WTC11 (cell line): ENCODE results near the gene DISP2. TPM values are rescaled to one million over a fixed set of nuclear protein-coding genes. Genes with fewer than 3 reads are reported as not detected.

Experiments used
- ATAC-seq: fragments of 200-7000 bp; cut with Tn5 transposase; 2 replicates; pipeline ENCODE4 v1.10.0; 2021; ENCODE audit warnings: mild to moderate bottlenecking, moderate library complexity
- CTCF ChIA-PET: fragments of 300-600 bp; sonication (Branson Sonifier 250); formaldehyde crosslinking; loops from one replicate; lab custom pipeline; 2021; ENCODE audit warnings: antibody characterized with exemption; lab: Charles Lee
- POLR2A ChIA-PET: fragments of 350-600 bp; sonication (Branson Sonifier 250); formaldehyde crosslinking; loops from one replicate; lab custom pipeline; 2021; ENCODE audit warnings: antibody characterized with exemption; lab: Charles Lee
- DNase-seq: peaks from one replicate; pipeline ENCODE4 v3.0.0; 2021; ENCODE audit warnings: low spot score
- H3K27ac Mint-ChIP-seq: 2 replicates; pipeline ENCODE4 v1.8.0; 2021; ENCODE audit warnings: mixed read lengths
- H3K27me3 Mint-ChIP-seq: 2 replicates; pipeline ENCODE4 v1.8.0; 2021; ENCODE audit warnings: low read depth, mild to moderate bottlenecking, moderate library complexity, mixed read lengths
- H3K36me3 Mint-ChIP-seq: 2 replicates; pipeline ENCODE4 v1.8.0; 2021; ENCODE audit warnings: mixed read lengths
- H3K4me1 Mint-ChIP-seq: 2 replicates; pipeline ENCODE4 v1.8.0; 2022; ENCODE audit warnings: mixed read lengths
- H3K4me3 Mint-ChIP-seq: 2 replicates; pipeline ENCODE4 v1.8.0; 2021; ENCODE audit warnings: mild to moderate bottlenecking, moderate library complexity, mixed read lengths
- H3K9me3 Mint-ChIP-seq: 2 replicates; pipeline ENCODE4 v1.8.0; 2021; ENCODE audit warnings: mixed read lengths
- ESRRA ChIP-seq: sonication (generic); formaldehyde crosslinking; IDR thresholded peaks from 2 replicates; pipeline ENCODE4 v1.8.1; 2022; ENCODE audit warnings: mild to moderate bottlenecking, missing genetic modification reagents, borderline replicate concordance
- GRHL2 ChIP-seq: fragments of 250-450 bp; sonication (Bioruptor Pico); IDR thresholded peaks from 2 replicates; pipeline ENCODE4 v1.8.0; 2022; ENCODE audit warnings: mild to moderate bottlenecking, moderate library complexity; ENCODE audit not compliant: insufficient replicate concordance, severe bottlenecking
- GTF2I ChIP-seq: fragments of 250-450 bp; sonication (Bioruptor Pico); conservative IDR thresholded peaks from 2 replicates; pipeline ENCODE4 v1.4.0; 2021; ENCODE audit warnings: mild to moderate bottlenecking
- JAZF1 ChIP-seq: fragments of 250-450 bp; sonication (Bioruptor Pico); IDR thresholded peaks from 2 replicates; pipeline ENCODE4 v1.9.0; 2021; ENCODE audit warnings: moderate library complexity, mild to moderate bottlenecking, inconsistent platforms
- MXD4 ChIP-seq: fragments of 250-450 bp; sonication (Bioruptor Pico); IDR thresholded peaks from 2 replicates; pipeline ENCODE4 v1.8.0; 2021; ENCODE audit warnings: mild to moderate bottlenecking, moderate library complexity, borderline replicate concordance
- NFATC4 ChIP-seq: fragments of 250-450 bp; sonication (Bioruptor Pico); IDR thresholded peaks from 2 replicates; pipeline ENCODE4 v1.9.0; 2021; ENCODE audit warnings: mild to moderate bottlenecking
- NR3C1 ChIP-seq: sonication (generic); formaldehyde crosslinking; conservative IDR thresholded peaks from 2 replicates; pipeline ENCODE4 v1.8.1; 2023; ENCODE audit warnings: low read depth, mild to moderate bottlenecking, missing genetic modification reagents
- RORB ChIP-seq: fragments of 250-450 bp; sonication (Bioruptor Pico); IDR thresholded peaks from 2 replicates; pipeline ENCODE4 v1.9.0; 2021; ENCODE audit warnings: mild to moderate bottlenecking
- ZNF138 ChIP-seq: sonication (generic); formaldehyde crosslinking; conservative IDR thresholded peaks from 2 replicates; pipeline ENCODE4 v1.8.1; 2022; ENCODE audit warnings: mild to moderate bottlenecking, moderate library complexity, missing genetic modification reagents
- total RNA-seq: library from RNA; stranded (reverse); gene quantifications from 3 replicates; pipeline ENCODE4 v1.2.3, GENCODE V29; 2021
- TF ChIP-seq, protein P1 (sequence below): sonication (generic); formaldehyde crosslinking; IDR thresholded peaks from 2 replicates; pipeline ENCODE4 v1.8.0; 2023; ENCODE audit warnings: missing genetic modification reagents
- TF ChIP-seq, protein P2 (sequence below): fragments of 250-450 bp; sonication (Bioruptor Pico); IDR thresholded peaks from 2 replicates; pipeline ENCODE4 v1.9.0; 2021; ENCODE audit warnings: moderate library complexity, mild to moderate bottlenecking, inconsistent platforms, borderline replicate concordance
- TF ChIP-seq, protein P3 (sequence below): sonication (generic); formaldehyde crosslinking; IDR thresholded peaks from 2 replicates; pipeline ENCODE4 v1.8.1; 2022; ENCODE audit warnings: low read depth, missing genetic modification reagents, borderline replicate concordance
- TF ChIP-seq, protein P4 (sequence below): fragments of 250-450 bp; sonication (Bioruptor Pico); conservative IDR thresholded peaks from 2 replicates; pipeline ENCODE4 v1.9.0; 2021; ENCODE audit warnings: mild to moderate bottlenecking
- TF ChIP-seq, protein P5 (sequence below): sonication (generic); formaldehyde crosslinking; IDR thresholded peaks from 2 replicates; pipeline ENCODE4 v1.8.0; 2022; ENCODE audit warnings: missing genetic modification reagents

Gene DISP2
- total RNA-seq, 1 experiment from 2014 or later, result 3.5 TPM

DNA sequence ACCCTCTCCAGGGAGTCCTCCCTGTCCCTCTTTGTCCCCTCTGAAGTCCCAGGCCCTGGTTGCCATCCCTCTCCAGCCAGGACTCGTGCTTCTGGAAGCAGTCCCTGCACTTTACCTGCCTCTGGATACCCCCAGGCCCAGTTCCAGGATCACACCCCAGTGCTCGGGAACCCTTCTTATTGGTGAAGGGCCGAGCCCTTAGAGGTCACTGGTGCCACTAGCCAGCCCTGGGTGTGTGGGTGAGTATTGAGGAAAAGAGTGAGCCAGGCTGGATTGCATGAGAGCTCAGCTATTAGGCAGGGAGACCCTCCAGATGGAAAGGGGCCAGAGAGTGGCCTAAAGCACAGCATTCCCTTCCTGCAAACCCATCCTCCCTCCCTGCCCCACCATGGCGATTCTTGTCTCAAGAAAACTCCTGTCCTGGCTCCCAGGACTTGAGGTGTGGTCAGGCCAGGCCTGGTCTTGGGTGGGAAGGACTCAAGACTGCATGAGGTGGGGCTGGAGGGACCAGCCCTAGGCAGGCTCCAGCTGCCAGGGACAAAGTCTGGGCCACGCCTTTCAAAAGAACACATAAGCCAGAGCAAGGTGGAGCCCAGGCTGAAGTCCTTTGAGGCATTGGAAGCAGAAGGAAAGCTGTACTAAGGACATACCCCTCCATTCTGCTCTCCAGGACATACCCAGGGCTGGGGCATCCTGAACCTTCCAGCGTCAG, 12.0 kb upstream of the DISP2 start (continued):
- TF ChIP-seq, protein P1, sequence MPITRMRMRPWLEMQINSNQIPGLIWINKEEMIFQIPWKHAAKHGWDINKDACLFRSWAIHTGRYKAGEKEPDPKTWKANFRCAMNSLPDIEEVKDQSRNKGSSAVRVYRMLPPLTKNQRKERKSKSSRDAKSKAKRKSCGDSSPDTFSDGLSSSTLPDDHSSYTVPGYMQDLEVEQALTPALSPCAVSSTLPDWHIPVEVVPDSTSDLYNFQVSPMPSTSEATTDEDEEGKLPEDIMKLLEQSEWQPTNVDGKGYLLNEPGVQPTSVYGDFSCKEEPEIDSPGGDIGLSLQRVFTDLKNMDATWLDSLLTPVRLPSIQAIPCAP (CRISPR knock-in tag), result no peak
- TF ChIP-seq JAZF1 (CRISPR knock-in tag) (no peak), GRHL2 (CRISPR knock-in tag) (no peak), GTF2I (CRISPR knock-in tag) (no peak), MXD4 (no peak)
- TF ChIP-seq, all 79 proteins: peak for 0

DNA sequence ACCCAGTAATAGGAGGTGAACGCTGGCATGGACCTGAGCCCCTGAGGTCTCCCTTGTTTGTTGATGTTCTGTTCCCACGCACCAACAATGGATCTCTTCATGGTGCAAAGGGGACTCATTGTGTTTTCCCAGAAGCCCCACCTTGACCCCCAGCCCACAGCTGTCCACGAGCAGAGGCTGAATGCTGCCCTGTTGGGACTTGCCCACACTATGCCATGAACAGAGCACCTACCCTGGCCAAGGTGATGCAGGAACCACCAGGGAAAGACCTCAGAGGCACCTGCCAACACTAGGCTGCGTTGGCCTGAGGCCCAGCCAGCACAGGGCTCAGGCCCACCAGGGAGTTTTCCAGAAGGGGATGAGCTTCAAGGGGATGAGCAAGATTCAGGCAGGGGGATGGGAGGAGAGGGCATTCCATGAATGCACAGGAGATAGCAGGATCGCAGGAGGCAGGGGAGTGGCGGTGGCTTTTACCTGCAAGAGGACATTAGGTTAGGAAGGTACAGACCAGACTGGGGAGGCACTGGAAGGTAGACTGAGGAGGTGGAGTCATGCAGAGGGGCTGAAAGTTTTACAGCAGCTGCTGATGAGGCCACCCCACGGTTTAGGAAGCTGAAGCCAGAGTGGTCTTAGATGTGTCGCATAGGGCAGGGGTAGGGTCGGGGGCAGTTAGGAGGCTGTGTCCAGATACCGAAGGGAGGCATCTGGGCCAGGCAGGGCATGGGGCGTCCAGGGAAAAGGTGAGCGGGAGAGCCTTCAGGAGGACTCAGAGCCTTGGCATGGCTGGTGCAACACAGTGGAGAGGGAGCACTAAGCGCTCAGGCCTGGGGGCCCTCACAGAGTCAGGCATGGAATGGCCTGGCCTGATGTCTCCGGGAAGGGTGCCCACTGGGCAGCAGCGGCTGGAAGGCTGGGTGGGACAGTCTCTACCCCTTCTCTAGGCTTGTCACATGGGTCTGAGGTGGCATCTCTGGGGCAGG, 11.2 kb upstream of the DISP2 start:
- ATAC-seq, result no peak
- TF ChIP-seq ZNF138 (CRISPR knock-in tag), result no peak
- no peaks in the 10 kb centered on the region for H3K27me3 Mint-ChIP-seq
- no peak overlapping the region for H3K27ac Mint-ChIP-seq
- H3K9me3 Mint-ChIP-seq, result no peaks in the 10 kb centered on the region
- ChIA-PET CTCF (interaction anchor here (1.1 kb wide), 1 partner anchor 10 kb away, joined by 3 read pairs; no protein-coding TSS in a partner anchor), POLR2A (no interaction called here)
- no peak overlapping the region for H3K4me3 Mint-ChIP-seq
- no peak for DNase-seq
- H3K4me1 Mint-ChIP-seq, result peaks cover 8% of the 10 kb centered on the region
- H3K36me3 Mint-ChIP-seq, result no peaks in the 10 kb centered on the region

DNA sequence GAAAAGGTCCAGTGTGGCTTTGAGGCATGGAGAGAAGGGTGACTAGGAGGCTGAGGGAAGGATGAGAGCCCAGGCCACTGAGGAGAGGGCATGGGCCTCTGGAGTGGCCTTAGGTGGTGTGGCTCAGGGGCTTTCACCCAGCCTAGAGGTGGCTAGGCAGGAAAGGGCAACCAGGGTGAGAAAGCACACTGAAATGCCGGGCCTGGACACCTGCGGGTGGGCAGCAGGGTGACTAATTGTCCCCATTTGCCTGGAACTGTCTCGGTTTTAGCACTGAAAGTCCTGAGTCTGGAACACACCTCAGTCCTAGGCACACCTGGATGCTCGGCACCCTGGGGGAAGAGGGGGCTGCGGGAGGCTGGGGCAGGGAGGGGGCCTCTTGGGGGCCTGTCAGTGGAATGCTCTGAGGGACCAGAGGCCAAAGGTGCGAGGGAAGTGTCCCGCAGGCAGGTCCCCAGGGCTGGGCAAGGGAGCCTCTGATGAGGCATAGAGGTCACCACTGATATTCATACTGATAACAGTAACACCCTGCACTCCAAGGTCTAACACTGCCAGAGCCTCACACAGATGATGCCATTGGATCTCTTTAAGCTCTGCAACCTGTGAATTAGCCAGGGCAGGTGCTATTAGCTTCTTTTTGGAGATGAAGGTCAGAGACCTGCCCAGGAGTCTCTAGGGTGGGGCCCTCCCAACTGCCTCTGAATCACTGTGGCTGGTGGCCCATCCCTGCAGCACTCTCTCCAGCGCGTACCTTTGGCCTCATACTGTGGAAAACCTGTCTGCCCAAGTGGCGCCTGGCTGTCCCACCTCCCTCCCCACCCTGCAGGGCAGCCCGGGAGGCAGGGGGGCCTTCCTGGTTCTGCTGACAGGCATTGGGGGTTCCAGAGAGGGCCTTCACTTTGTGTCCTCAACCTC, 10.2 kb upstream of the DISP2 start:
- peaks cover 11% of the 10 kb centered on the region for H3K4me1 Mint-ChIP-seq
- CTCF ChIA-PET, result interaction anchor here (1.0 to 1.4 kb wide), 2 partner anchors 10 to 24 kb away, joined by 3 to 5 read pairs; no protein-coding TSS in a partner anchor

More for the DNA sequence above, 10.2 kb upstream of the DISP2 start:
- no peak for DNase-seq
- POLR2A ChIA-PET, result no interaction called here
- H3K36me3 Mint-ChIP-seq, result no peaks in the 10 kb centered on the region
- ATAC-seq, result no peak
- H3K27ac Mint-ChIP-seq, result no peak overlapping the region
- no peaks in the 10 kb centered on the region for H3K27me3 Mint-ChIP-seq
- no peak overlapping the region for H3K4me3 Mint-ChIP-seq
- no peaks in the 10 kb centered on the region for H3K9me3 Mint-ChIP-seq
- TF ChIP-seq, protein P2, sequence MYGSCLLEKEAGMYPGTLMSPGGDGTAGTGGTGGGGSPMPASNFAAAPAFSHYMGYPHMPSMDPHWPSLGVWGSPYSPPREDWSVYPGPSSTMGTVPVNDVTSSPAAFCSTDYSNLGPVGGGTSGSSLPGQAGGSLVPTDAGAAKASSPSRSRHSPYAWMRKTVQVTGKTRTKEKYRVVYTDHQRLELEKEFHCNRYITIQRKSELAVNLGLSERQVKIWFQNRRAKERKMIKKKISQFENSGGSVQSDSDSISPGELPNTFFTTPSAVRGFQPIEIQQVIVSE (CRISPR knock-in tag), result no peak
- TF ChIP-seq NFATC4 (CRISPR knock-in tag), result no peak
- TF ChIP-seq RORB (CRISPR knock-in tag), result no peak
- no peak for TF ChIP-seq ZNF138 (CRISPR knock-in tag)
- TF ChIP-seq, protein P3, sequence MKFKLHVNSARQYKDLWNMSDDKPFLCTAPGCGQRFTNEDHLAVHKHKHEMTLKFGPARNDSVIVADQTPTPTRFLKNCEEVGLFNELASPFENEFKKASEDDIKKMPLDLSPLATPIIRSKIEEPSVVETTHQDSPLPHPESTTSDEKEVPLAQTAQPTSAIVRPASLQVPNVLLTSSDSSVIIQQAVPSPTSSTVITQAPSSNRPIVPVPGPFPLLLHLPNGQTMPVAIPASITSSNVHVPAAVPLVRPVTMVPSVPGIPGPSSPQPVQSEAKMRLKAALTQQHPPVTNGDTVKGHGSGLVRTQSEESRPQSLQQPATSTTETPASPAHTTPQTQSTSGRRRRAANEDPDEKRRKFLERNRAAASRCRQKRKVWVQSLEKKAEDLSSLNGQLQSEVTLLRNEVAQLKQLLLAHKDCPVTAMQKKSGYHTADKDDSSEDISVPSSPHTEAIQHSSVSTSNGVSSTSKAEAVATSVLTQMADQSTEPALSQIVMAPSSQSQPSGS (CRISPR knock-in tag), result no peak
- TF ChIP-seq, protein P4, sequence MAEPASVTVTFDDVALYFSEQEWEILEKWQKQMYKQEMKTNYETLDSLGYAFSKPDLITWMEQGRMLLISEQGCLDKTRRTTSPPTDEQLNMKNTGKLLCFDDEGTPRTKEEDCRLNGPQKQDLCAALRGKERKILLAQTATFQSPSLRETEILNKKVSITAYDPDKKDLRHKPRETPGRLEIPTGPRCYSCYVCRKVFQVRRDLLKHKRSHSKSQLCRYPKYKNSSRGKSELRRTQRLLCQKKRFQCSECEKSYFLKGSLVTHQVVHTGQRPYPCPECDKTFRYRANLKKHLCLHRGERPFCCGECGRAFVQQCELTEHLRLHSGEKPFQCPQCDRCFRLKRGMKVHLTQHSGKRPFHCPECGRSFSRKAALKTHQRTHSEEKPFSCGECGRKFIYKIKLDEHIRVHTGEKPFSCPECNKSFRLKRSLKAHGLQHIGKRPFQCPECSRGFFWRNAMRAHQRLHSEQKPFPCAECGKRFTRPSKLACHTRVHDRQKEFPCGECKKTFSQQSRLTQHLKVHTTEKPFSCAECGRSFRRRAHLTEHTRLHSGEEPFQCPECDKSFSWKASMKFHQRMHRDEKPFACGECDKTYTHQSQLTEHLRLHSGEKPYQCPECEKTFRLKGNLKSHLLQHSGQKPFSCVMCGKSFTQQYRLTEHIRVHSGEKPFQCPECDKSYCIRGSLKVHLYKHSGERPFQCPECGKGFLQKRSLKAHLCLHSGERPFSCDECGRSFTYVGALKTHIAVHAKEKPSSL (CRISPR knock-in tag), result no peak
- no peak for TF ChIP-seq NR3C1 (CRISPR knock-in tag)
- no peak for TF ChIP-seq ESRRA (CRISPR knock-in tag)
- TF ChIP-seq, protein P5, sequence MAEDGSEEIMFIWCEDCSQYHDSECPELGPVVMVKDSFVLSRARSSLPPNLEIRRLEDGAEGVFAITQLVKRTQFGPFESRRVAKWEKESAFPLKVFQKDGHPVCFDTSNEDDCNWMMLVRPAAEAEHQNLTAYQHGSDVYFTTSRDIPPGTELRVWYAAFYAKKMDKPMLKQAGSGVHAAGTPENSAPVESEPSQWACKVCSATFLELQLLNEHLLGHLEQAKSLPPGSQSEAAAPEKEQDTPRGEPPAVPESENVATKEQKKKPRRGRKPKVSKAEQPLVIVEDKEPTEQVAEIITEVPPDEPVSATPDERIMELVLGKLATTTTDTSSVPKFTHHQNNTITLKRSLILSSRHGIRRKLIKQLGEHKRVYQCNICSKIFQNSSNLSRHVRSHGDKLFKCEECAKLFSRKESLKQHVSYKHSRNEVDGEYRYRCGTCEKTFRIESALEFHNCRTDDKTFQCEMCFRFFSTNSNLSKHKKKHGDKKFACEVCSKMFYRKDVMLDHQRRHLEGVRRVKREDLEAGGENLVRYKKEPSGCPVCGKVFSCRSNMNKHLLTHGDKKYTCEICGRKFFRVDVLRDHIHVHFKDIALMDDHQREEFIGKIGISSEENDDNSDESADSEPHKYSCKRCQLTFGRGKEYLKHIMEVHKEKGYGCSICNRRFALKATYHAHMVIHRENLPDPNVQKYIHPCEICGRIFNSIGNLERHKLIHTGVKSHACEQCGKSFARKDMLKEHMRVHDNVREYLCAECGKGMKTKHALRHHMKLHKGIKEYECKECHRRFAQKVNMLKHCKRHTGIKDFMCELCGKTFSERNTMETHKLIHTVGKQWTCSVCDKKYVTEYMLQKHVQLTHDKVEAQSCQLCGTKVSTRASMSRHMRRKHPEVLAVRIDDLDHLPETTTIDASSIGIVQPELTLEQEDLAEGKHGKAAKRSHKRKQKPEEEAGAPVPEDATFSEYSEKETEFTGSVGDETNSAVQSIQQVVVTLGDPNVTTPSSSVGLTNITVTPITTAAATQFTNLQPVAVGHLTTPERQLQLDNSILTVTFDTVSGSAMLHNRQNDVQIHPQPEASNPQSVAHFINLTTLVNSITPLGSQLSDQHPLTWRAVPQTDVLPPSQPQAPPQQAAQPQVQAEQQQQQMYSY (CRISPR knock-in tag), result no peak
- no peak for TF ChIP-seq GTF2I (CRISPR knock-in tag)
